Motor neuron (in vitro differentiated cells): ENCODE measurements around the gene PNPLA4. TPM values are rescaled to one million over a fixed set of nuclear protein-coding genes. Genes with fewer than 3 reads are reported as not detected.

Experiments
- total RNA-seq, 8 experiments: library from RNA; unstranded; fragments of 300-600 nt; gene quantifications; 2 replicates each; pipeline versions ENCODE4 v1.2.3 to v1.2.4, GENCODE V29; 2022

Gene PNPLA4
- total RNA-seq, 8 experiments from 2014 or later: 9.2 to 17.0 (median 10.8) TPM; not detected in 1

Other genes with a start within 250 kb of the PNPLA4 start
- gene VCX, start 84.2 kb downstream of the PNPLA4 start, total RNA-seq: 1 to 10 TPM in 1 of 8 experiments, under 1 TPM in 2, not detected in 5; 0.62 to 1.1 (median 0.64) TPM
- gene VCX2, start 243.9 kb upstream of the PNPLA4 start, total RNA-seq: under 1 TPM in 1 of 8 experiments, not detected in 7; 0.59 TPM